NCI-H146 (cell line): ENCODE results near the gene STRIT1.
"Not testable (repeated sequence)": the region's sequence is repeated elsewhere in the genome, so short reads cannot be mapped to it uniquely, and the experiment has no call there.

Experiments used
- DNase-seq: peaks from one replicate; lab custom pipeline; 2025; lab: John Stamatoyannopoulos, UW

STRIT1 gene

GRCh38 chr3:155270485-155271342 is 22.8 kb downstream of the STRIT1 start:
- DNase-seq = no peak

DNA sequence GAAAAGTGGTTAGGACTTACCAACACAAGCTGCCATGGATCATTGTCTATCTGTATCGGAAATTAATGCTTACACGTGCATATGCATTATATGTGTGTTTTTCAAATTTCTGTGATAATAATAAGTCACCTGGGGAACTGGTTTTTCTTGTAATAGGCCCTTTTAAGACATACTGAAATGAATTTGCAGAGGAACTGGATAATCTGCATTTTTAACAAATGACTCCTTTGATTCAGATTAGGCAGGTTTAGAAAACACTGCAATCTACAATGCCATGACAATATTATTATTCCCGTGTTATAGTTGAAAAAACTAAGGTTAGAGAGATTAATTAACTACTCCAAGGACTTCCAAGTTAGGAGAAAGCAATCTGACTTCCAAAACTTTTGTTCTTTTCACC is 23.4 kb downstream of the STRIT1 start:
- DNase-seq = no peak

- not testable (repeated sequence) for DNase-seq
Measured at GRCh38 chr3:155262855-155263254, 30.6 kb downstream of the STRIT1 start.

DNA sequence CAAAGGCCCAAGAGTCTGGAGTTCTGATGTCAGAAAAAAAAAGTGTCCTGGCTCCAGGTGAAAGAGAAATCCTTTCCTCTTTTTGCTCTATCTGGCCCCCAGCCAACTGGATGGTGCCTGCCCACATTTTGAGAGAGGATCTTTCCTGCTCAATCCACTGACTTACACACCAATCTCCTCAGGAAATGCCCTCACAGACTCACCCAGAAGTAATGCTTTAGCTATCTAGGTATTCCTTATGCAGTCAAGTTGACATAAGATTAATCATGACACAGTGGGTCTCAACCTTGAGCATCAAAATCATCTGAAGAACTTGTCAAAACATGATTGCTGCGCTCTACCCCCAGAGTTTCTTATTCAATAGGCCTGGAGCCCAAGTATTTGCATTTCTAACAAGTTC is 31.2 kb downstream of the STRIT1 start:
- no peak for DNase-seq

GRCh38 chr3:155254445-155254844 is 39.0 kb downstream of the STRIT1 start:
- no peak for DNase-seq

DNA sequence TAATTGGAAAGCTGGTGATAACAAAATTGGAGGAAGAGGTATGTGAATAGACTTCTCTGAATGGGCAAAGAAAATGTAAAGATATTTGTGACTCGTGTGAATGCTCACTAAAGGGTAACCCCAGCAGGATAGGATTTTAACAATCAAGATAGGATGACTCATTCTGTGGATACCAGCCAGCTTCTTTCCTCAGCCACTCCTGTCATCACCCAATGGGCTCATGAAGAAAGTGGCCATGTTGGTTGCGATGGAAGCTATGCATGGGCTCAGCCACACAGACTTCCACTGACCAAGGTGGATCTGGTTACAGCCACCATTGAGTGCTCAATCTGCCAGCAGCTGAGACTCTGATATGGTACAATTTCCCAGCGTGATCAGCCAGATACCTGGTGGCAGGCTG is 40.9 kb downstream of the STRIT1 start:
- DNase-seq = no peak

DNA sequence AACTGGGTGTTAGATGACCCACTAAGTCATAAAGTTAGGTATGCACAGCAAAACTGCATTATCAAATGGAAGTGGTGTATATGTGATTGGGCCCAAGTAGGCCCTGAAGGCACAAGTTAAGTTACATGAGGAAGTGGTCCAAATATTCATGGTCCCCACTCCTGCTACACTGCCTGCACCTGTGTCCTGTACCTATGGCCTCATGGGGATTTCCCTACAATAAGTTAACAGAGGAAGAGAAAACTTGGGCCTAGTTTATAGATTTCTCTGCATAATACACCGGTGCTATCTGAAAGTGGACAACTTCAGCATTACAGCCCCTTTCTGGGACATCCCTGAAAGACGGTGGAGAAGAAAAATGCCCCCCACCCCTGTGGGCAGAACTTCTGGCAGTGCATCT is 41.5 kb downstream of the STRIT1 start:
- DNase-seq = no peak

DNA sequence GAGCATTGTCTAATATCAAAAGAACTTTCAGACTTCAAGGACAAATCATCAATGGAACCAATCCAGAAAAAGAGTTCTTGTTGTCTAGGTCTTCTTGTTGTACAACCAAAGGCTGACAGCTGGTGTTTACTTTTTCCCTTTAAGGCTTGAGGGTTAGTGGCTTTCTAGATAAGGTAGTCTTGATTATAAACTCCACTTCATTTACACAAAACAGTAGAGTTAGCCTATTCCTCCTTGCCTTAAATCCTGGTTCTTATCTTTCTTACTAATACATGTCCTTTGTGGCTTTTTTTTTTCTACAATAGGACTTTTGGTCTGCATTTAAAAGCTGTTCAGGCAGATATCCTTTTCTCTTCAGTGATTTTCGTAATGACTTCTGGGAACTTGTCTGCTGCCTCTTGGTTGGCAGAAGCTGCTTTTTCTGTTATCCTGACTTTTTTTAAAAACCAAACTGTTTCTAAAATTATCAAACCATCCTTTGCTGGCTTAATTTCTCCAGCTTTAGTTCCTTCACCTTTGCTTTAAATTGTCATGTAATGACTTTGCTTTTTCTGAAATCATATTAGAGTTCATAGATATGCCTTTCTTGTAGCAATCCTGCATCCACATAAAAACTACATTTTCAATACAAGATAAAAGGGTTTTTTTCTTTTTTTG is 44.8 kb downstream of the STRIT1 start:
- no peak for DNase-seq

DNA sequence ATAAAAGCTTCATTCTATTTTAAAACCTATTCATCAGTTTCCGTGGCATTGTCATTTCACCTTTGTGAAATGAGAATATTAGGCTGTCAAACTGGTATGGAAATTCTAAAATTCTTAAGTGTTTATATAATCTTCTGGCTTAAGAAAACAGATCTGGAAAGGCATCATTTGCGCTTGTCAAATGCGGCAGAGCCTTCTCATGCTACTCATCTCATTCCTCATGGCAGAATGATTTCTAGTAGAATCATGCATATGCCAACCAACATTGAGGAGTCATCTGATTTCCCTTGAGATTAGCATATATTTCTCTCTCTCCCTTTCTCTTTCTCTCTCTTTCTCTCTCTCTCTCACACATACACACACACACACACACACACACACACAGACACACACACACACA is 48.8 kb downstream of the STRIT1 start:
- no peak for DNase-seq

DNA sequence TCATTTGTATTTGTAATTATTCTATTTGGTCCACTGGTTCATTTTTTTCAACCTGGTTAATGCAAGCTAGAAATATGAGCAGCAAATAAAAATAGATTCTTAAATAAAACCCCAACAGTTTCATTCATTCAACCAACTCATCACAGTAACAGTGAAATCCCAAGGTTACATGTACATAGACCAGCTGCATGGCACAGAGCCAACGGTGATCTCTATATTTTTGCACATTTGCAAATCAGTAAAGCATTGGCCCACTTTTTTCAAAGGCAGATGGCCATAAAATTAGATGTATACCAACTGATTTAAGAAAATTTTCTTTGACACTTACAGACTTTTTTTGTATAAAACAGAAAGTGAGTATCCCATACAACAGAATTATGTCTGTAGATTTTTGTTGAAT is 49.3 kb downstream of the STRIT1 start:
- DNase-seq = no peak

- no peak for DNase-seq
Measured at GRCh38 chr3:155243512-155243921, 50.0 kb downstream of the STRIT1 start.

DNA sequence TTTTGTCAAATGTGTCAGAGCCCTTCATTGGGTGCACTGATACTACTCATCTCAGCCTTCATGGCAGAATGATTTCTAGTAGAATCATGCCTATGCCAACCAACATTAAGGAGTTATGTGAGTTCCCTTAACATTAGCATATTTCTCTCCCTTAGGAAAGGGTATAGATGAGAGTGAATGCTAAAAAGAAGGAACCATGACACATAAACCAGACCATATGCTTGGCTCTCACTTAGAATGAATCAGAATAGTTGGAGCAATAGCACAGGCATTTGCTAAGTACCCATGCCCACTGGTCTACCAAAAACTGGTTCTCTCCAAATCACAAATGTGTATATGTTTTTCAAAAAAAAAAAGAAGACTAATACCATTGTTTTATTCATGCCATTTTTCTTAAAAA is 51.1 kb downstream of the STRIT1 start:
- no peak for DNase-seq

DNA sequence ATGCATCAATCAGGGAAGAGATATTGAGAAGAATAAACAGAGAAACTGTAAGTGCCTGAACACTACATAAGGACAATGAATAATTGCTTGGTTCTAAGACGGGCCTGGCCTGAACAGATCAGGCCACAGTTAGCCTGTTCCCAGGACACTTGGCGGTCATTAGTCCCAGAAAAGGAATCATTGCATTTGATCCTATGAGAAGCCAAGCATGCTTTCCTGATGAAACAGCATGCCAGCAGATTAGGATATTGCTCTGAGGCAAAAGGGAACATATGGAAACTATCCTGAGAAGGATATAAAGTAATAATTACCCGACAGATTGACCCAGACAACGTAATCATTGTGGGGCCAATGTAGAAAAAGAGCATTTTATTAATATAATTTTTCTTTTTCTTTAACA is 51.9 kb downstream of the STRIT1 start:
- no peak for DNase-seq
